ENCODE measurements around the gene VSIG10L2.
"Not testable (repeated sequence)": the region's sequence is repeated elsewhere in the genome, so short reads cannot be mapped to it uniquely, and the experiment has no call there.

The VSIG10L2 gene

DNA sequence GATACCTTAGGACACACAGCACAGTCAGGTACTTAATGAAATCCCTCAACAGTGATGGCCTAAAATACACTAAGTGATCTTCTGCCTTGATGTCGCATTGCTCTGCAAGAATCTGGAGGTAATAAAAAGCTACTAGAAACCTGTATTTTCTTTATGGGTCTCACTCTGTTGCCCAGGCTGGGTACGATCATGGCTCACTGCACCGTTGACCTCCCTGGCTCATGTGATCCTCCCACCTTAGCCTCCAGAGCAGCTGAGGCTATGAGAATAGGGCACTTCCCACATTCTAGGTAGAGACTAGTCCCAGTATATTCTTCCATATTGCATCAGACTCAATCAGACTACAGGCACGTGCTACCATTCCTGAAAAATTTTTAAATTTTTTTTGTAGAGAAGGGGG is 21.7 kb downstream of the VSIG10L2 start:
- DNase-seq (ENCODE audit: low read depth) = no peak

DNA sequence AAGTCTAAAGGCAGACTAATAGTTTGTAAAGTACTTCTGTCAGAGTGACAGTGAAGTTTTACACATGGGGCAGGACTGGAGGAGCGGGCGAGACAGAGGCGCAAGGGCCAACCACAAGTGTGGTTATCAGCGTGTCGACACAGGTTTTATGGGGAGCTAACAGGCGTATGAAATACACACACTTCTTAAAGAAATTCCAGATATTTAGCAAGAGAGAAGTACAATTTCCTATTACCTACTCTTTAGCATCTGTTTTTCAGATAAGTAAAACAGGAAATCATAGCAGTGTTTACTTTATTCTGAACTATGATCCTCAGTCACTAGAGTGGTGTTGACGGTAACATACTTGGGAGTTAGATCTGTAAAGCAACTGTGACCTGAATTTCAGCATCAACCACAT is 22.5 kb downstream of the VSIG10L2 start:
- DNase-seq (ENCODE audit: low read depth) = no peak

DNA sequence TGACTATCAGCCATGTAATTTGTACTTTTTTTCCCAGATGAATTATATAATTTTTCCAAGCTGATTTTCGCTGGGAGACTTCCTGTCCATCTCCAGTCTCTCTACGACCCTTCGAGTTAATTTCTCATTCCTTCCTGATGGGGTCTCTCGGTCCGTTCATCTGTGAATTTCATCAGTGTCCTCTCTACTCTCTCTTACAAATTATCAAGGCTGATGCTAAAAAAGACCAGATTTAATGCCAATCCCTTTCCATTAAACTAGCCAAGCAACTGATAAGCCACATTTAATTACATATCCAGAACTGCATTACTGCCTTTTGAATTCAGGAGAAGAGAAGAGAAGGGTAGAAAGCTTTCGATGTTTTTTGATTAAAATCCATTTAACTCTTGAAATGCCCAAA is 25.8 kb downstream of the VSIG10L2 start:
- DNase-seq (ENCODE audit: low read depth) = no peak

DNA sequence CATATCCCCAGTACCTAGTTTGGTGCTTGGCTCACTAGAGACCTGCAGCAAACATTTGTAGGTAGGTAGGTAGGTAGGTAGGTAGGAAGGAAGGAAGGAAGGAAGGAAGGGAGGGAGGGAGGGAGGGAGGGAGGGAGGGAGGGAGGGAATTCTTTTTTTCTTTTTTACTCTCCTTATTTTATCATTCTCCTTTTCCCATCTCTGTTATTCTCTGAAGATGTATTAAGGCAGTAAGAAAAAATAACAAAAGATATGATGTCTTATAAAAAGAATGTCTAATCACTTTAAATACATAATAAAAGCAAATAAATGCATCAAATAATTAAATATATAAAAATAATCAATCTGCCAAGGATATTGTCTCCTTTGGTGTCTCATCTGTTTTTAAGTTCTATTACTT is 28.4 kb downstream of the VSIG10L2 start:
- DNase-seq (ENCODE audit: low read depth) = no peak

DNA sequence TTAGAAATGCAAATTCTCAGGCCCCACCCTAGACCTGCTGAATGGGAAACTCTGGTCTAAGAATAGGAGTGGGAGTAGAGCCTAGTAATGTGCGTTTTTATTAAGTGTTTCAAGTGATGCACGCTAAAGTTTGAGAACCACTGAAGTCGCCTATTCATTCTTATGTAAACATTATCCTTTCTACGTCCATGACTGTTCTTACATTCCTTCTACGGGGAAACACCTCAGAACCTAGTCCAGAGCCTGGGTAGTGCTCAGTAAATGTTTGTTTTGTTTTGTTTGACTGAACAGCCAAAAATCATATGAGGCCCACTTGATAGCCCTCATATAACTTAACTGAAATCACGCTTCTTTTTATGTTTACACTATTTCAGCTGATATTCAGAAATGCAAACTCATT is 29.8 kb downstream of the VSIG10L2 start:
- no peak for DNase-seq (ENCODE audit: low read depth)

DNA sequence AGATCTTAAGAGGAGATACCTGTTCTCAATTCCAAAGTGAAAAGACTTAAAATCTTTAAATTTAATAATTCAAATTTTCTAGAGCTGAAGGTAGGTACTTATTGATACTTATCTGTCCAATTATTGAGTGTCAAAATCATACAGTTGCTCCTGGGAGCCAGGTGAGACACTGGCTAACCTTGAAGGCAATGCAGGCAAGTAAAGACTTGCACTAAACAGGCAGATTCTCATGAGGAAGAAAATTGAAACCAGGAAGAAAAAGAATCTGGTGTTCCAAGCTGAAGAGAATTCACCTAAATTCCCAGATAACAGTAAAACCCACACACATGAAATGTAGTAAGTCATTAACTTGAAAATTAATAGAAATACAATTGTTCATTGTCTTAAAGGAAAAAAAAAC is 30.3 kb downstream of the VSIG10L2 start:
- no peak for DNase-seq (ENCODE audit: low read depth)

DNA sequence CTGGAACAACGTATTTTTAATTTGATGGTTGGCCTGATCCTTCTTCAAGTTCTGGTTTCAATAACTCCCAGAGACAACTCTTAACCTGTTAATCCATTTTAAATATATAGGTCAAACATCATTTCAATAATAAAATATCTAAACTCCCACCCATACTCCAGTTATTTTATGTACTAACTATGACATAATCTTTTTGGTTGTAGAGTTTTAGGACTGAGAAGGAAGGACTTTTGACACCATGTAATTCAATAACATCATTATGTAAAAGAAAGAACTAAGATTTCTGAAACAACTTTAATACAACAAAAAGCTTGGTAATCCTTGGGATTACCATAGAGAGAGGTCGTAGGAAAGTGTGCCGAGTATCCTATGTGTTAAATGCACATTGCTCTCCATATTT is 31.5 kb downstream of the VSIG10L2 start:
- no peak for DNase-seq (ENCODE audit: low read depth)

- no peak for DNase-seq (ENCODE audit: low read depth)
Observed at GRCh38 chr11:125978181-125978716, 32.4 kb downstream of the VSIG10L2 start.

GRCh38 chr11:125978778-125979407 is 33.0 kb downstream of the VSIG10L2 start:
- DNase-seq (ENCODE audit: low read depth) = no peak

DNA sequence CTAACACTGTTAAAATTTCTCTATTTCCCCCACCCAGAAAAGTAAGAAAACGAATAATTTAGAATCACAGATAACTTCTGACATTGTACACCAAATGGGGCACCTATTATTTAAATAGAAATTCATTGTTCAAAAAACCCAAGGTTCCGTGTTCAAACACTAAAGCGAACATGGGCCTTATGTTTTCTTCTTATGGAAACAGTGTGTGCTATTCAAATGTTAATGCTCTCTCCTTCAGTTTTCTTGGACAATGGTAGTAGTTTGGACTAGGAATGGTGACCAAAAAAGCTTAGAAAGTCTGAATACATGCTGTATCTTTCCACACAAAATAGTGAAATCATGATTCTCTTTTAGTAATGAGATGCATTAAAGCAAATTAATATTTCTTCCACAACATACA is 33.7 kb downstream of the VSIG10L2 start:
- no peak for DNase-seq (ENCODE audit: low read depth)

- no peak for DNase-seq (ENCODE audit: low read depth)
Observed at GRCh38 chr11:125980436-125980835, 34.6 kb downstream of the VSIG10L2 start.

DNA sequence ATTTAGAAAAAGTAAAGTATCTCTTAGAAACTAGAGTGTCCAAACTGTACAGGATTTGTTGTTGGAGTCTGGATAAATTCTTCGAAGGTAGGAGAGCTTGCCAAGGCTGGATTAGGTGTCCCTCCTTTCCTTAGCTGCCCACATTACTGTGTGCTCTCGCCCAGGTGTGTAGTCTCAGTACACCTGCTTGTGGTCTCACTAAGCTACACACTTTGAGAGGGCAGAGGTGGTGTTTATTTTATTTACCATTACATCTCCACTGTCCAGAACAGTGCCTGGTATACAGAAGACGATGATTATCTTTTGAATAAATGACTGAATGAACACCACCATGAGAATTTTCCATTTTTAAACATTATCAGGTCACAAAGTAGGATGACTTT is 36.5 kb downstream of the VSIG10L2 start:
- no peak for DNase-seq (ENCODE audit: low read depth)

GRCh38 chr11:125985956-125986355 is 40.1 kb downstream of the VSIG10L2 start:
- not testable (repeated sequence) for DNase-seq (ENCODE audit: low read depth)

DNA sequence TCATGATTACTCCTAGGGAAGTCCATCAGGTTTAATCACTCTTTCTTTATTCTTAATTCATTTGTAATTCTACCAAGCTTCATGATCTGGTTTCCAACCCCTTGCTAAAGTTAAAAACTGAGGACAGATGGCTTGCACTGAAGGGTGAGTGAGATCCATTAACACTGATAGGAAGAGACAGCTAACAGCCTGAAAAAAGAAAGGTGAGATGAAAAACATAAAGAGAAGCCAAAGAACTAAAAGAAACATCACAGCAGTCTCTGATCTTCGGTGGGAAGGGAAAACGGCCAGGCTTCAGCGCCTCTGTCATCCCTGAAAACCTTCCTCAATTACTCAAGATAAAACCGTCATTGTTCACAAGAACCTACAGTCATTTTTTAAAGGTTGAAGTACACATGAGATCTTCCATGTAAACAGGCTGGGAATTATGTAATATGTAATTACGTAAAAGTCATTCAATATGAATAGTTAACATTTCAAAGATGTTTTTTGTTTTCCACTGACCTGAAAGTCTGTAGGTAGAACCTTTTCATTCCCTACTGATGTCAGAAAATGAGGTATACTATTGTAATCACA is 41.3 kb downstream of the VSIG10L2 start:
- no peak for DNase-seq (ENCODE audit: low read depth)

DNA sequence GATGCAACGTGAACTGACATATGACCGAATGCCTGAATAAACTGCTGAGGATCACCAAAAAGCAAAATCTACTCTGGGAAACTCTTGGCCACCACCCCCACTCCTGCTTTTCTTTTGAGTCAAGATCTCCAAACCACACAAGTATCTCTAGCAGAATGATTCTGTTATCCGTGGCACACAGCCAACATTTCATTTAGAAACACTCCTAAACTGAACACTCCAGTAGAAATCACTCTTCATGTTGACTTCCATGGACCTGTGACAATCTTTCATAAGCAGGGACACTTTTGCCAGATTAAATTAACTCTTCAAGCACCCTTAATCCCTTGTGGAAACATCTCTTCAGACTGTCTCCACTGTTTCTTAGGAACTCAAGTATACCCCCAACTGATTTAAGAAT is 44.4 kb downstream of the VSIG10L2 start:
- no peak for DNase-seq (ENCODE audit: low read depth)

GRCh38 chr11:125992893-125993292 is 47.0 kb downstream of the VSIG10L2 start:
- DNase-seq (ENCODE audit: low read depth) = no peak

- no peak for DNase-seq (ENCODE audit: low read depth)
Observed at GRCh38 chr11:125994509-125994908, 48.7 kb downstream of the VSIG10L2 start.

DNA sequence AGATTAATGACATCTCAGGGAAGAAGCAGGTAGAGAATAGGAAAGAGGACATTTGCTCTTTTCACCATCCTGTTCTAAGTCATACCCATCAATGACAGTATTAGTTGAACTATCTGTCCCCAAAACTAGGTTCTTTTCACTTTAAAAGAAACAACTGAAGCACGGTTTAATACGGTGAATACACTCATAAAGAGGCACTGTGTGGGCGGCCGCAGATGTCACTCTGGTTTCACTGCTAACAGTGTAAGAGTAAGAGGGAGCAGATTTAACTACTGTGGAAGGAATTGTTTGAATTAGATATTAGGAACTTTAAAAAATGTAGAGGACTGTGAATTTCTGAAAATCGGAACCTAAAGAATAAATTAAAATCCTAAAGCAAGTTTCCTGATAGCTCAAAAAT is 49.5 kb downstream of the VSIG10L2 start:
- no peak for DNase-seq (ENCODE audit: low read depth)

GRCh38 chr11:125998267-125998666 is 52.4 kb downstream of the VSIG10L2 start:
- DNase-seq (ENCODE audit: low read depth) = no peak

- DNase-seq (ENCODE audit: low read depth) = no peak
Observed at GRCh38 chr11:125999234-125999880, 53.5 kb downstream of the VSIG10L2 start.

DNA sequence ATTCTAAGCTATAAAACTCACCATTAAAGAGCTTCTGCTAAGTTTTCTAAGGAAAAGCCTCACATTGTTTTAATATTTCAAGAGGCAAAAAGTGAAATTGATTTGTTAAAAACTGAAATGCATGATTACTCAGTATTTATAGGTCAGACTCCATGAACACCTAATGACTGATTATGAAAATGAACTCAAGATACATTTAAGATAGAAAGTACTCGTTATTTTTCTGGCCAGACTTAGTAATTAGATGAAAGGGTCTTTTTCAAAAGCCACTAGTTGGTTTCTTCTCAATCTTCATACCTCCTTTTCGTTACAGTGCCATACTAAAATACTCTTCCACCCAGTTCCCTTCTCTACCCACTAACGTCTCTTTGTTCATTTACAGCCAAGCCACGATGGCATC is 56.3 kb downstream of the VSIG10L2 start:
- DNase-seq (ENCODE audit: low read depth) = no peak

Data from HS-5 (cell line).